IMR-90 (cell line): Measurements from ENCODE around the gene POLD4. TPM values are rescaled to one million over a fixed set of nuclear protein-coding genes. Genes with fewer than 3 reads are reported as not detected.

ENCODE experiments used
- ATAC-seq: fragments of 200-7000 bp; cut with Tn5 transposase; 2 replicates; pipeline ENCODE4 v1.9.1; 2020; ENCODE audit warnings: low read depth, mild to moderate bottlenecking, moderate library complexity
- BruUV-seq: library from RNA; stranded (reverse); fragments of 400-500 nt; replicated peaks from 2 replicates; lab custom pipeline; 2021; lab: Mats Ljungman, UMichigan
- CTCF ChIA-PET: fragments of 300-600 bp; formaldehyde crosslinking; extraction: SDS; loops from one replicate; lab custom pipeline; 2021; ENCODE audit warnings: antibody characterized with exemption; lab: Yijun Ruan, JAX
- POLR2A ChIA-PET: fragments of 300-600 bp; sonication (Branson Sonifier 250); formaldehyde crosslinking; loops from one replicate; lab custom pipeline; 2022; ENCODE audit warnings: antibody characterized with exemption; ENCODE audit not compliant: unreplicated experiment; lab: Charles Lee
- DNase-seq: peaks from one replicate; pipeline ENCODE4 v3.0.0; 2013
- H2AFZ ChIP-seq: replicated peaks from 2 replicates; pipeline ENCODE3; 2013; ENCODE audit warnings: low read length, mild to moderate bottlenecking; ENCODE audit not compliant: poor library complexity
- H2AK5ac ChIP-seq: 2 replicates; pipeline ENCODE4 v1.6.1; 2013; ENCODE audit warnings: low read depth, low read length, inconsistent platforms
- H2AK9ac ChIP-seq: replicated peaks from 2 replicates; pipeline ENCODE3; 2013; ENCODE audit warnings: mild to moderate bottlenecking, low read depth, low read length, moderate library complexity; ENCODE audit not compliant: poor library complexity
- H2BK120ac ChIP-seq: 2 replicates; pipeline ENCODE4 v1.6.1; 2013; ENCODE audit warnings: low read depth, low read length, inconsistent platforms
- H2BK15ac ChIP-seq: 3 replicates; pipeline ENCODE4 v1.6.1; 2013; ENCODE audit warnings: low read depth, low read length, inconsistent platforms
- H2BK20ac ChIP-seq: 2 replicates; pipeline ENCODE4 v1.6.1; 2013; ENCODE audit warnings: low read depth, mild to moderate bottlenecking, inconsistent platforms, low read length, moderate library complexity
- H2BK5ac ChIP-seq: 2 replicates; pipeline ENCODE4 v1.6.1; 2013; ENCODE audit warnings: mild to moderate bottlenecking, low read depth, low read length, inconsistent platforms; ENCODE audit not compliant: poor library complexity, severe bottlenecking
- H3K14ac ChIP-seq: replicated peaks from 2 replicates; pipeline ENCODE4 v1.6.1; 2013; ENCODE audit warnings: low read depth, low read length, inconsistent platforms
- H3K18ac ChIP-seq: 2 replicates; pipeline ENCODE4 v1.6.1; 2013; ENCODE audit warnings: low read depth, low read length, control low read depth
- H3K23ac ChIP-seq: 2 replicates; pipeline ENCODE4 v1.6.1; 2013; ENCODE audit warnings: low read depth, low read length, inconsistent platforms
- H3K27ac ChIP-seq: 2 replicates; pipeline ENCODE4 v1.5.1; 2013; ENCODE audit warnings: mild to moderate bottlenecking, control low read depth, low read length; ENCODE audit not compliant: insufficient read depth
- H3K27me3 ChIP-seq: 2 replicates; pipeline ENCODE4 v1.6.1; 2013; ENCODE audit warnings: low read length; ENCODE audit not compliant: control insufficient read depth, insufficient read depth
- H3K36me3 ChIP-seq: 2 replicates; pipeline ENCODE4 v1.6.1; 2013; ENCODE audit warnings: low read length, mixed read lengths; ENCODE audit not compliant: control insufficient read depth, insufficient read depth
- H3K4ac ChIP-seq: 2 replicates; pipeline ENCODE4 v1.6.1; 2013; ENCODE audit warnings: low read depth, low read length, inconsistent platforms
- H3K4me1 ChIP-seq: 2 replicates; pipeline ENCODE4 v1.6.1; 2013; ENCODE audit warnings: low read length, mixed read lengths; ENCODE audit not compliant: control insufficient read depth, insufficient read depth
- H3K4me2 ChIP-seq: 2 replicates; pipeline ENCODE4 v1.6.1; 2013; ENCODE audit warnings: low read depth, mild to moderate bottlenecking, control low read depth, low read length, moderate library complexity
- H3K4me3 ChIP-seq: 2 replicates; pipeline ENCODE4 v1.5.1; 2013; ENCODE audit warnings: low read depth, mild to moderate bottlenecking, control low read depth, low read length, moderate library complexity; ENCODE audit not compliant: insufficient read depth
- H3K56ac ChIP-seq: 2 replicates; pipeline ENCODE4 v1.6.1; 2013; ENCODE audit warnings: low read length, inconsistent platforms; ENCODE audit not compliant: insufficient read depth; ENCODE audit errors: extremely low read depth
- H3K79me1 ChIP-seq, 2 experiments: 2 replicates each; pipeline ENCODE4 v1.6.1; 2013; ENCODE audit warnings: low read length in 2 of 2, inconsistent platforms in 1 of 2, low read depth in 1 of 2
- H3K9ac ChIP-seq: 2 replicates; pipeline ENCODE4 v1.6.1; 2013; ENCODE audit warnings: low read depth, low read length, control low read depth
- H3K9me1 ChIP-seq: 2 replicates; pipeline ENCODE4 v1.6.1; 2013; ENCODE audit warnings: low read length, inconsistent platforms; ENCODE audit not compliant: insufficient read depth
- H3K9me3 ChIP-seq: 2 replicates; pipeline ENCODE4 v1.6.1; 2013; ENCODE audit warnings: low read length; ENCODE audit not compliant: control insufficient read depth, insufficient read depth
- H4K20me1 ChIP-seq: 2 replicates; pipeline ENCODE4 v1.6.1; 2013; ENCODE audit warnings: low read length, inconsistent platforms; ENCODE audit not compliant: insufficient read depth
- H4K5ac ChIP-seq: 2 replicates; pipeline ENCODE4 v1.6.1; 2013; ENCODE audit warnings: mild to moderate bottlenecking, low read depth, low read length, control low read depth
- H4K8ac ChIP-seq, 2 experiments: 2 replicates each; pipeline ENCODE4 v1.6.1; 2013; ENCODE audit warnings: low read depth in 2 of 2, low read length in 2 of 2, control low read depth in 1 of 2, inconsistent platforms in 1 of 2
- H4K91ac ChIP-seq: 2 replicates; pipeline ENCODE4 v1.6.1; 2013; ENCODE audit warnings: low read depth, low read length, inconsistent platforms; ENCODE audit not compliant: insufficient read depth
- BHLHE40 ChIP-seq: fragments of 150-350 bp; IDR thresholded peaks from 2 replicates; pipeline ENCODE4 v1.6.1; 2016; ENCODE audit warnings: mild to moderate bottlenecking, low read depth, low read length
- CTCF ChIP-seq: conservative IDR thresholded peaks from 2 replicates; pipeline ENCODE4 v1.5.1; 2012; ENCODE audit warnings: mild to moderate bottlenecking, low read depth, low read length, improper control_type of control experiment
- FOS ChIP-seq: fragments of 150-350 bp; IDR thresholded peaks from 2 replicates; pipeline ENCODE4 v1.6.1; 2016; ENCODE audit warnings: low read depth, low read length
- MAZ ChIP-seq: IDR thresholded peaks from 2 replicates; pipeline ENCODE4 v1.6.1; 2012; ENCODE audit warnings: low read depth, mild to moderate bottlenecking, low read length, improper control_type of control experiment, moderate library complexity, borderline replicate concordance
- RFX5 ChIP-seq: IDR thresholded peaks from 2 replicates; pipeline ENCODE4 v1.8.0; 2012; ENCODE audit warnings: low read depth, mild to moderate bottlenecking, low read length, moderate library complexity
- WGBS, 2 experiments: methylation state at CpG; one replicate each; pipeline versions ENCODE4 v1.1.5 to v1.1.7; 2013; ENCODE audit warnings: missing lambda C conversion rate in 2 of 2; ENCODE audit not compliant: insufficient read length in 1 of 2; ENCODE audit errors: extremely low coverage in 2 of 2; 5-methylcytosine and 5-hydroxymethylcytosine counted together
- dilution Hi-C: fragments of 300-500 bp; cut with HindIII; formaldehyde crosslinking; loops from one replicate; pipeline ENCODE4 v1.14.3; 2018; ENCODE audit warnings: low sequenced_read_pairs; ENCODE audit not compliant: unreplicated experiment
- in situ Hi-C: fragments of 300-500 bp; cut with MboI; formaldehyde crosslinking; loops from 3 replicates; pipeline ENCODE4 v1.14.3; 2019; ENCODE audit warnings: low sequenced_read_pairs, inconsistent platforms, mixed read lengths
- intact Hi-C: fragments of 100-400 bp; cut with micrococcal nuclease; formaldehyde crosslinking; loops from 2 replicates; pipeline ENCODE4 v1.10.0; 2022
- polyA plus RNA-seq, 3 experiments: library from polyadenylated mRNA; depleted of rRNA; stranded (reverse); fragments of >200 nt; gene quantifications; 2 replicates each; pipeline ENCODE4 v1.2.3, GENCODE V29; 2012; ENCODE audit warnings: low replicate concordance in 1 of 3
- total RNA-seq: library from RNA; depleted of rRNA; stranded (reverse); fragments of >200 nt; gene quantifications from 2 replicates; pipeline ENCODE4 v1.2.3, GENCODE V29; 2012
- TF ChIP-seq, protein P1 (sequence below): fragments of 150-350 bp; IDR thresholded peaks from 2 replicates; pipeline ENCODE4 v1.6.1; 2016; ENCODE audit warnings: low read depth, mild to moderate bottlenecking, low read length, moderate library complexity, borderline replicate concordance

The POLD4 gene
- total and polyA plus RNA-seq, 2 of the 4 experiments (the other 2 are of a cell fraction), result 46.4 to 133 TPM

GRCh38 chr11:67323526-67323925, 29.8 kb downstream of the POLD4 start:
- CTCF ChIA-PET, result interaction anchor here (1.4 to 1.9 kb wide), 2 partner anchors 22 to 28 kb away, joined by 3 to 4 read pairs; no protein-coding TSS in a partner anchor
- in situ Hi-C loops, result no loop called here

More at GRCh38 chr11:67323526-67323925, 29.8 kb downstream of the POLD4 start:
- no peaks in the 10 kb centered on the region for H3K4me1 ChIP-seq
- H3K14ac ChIP-seq, result no peak overlapping the region
- H3K9ac ChIP-seq, result no peak overlapping the region
- H3K27ac ChIP-seq, result no peak overlapping the region
- H3K18ac ChIP-seq, result no peak overlapping the region
- POLR2A ChIA-PET, result no interaction called here
- no peak overlapping the region for H2BK15ac ChIP-seq
- no peak overlapping the region for H2BK120ac ChIP-seq
- H2AFZ ChIP-seq, result no peak overlapping the region
- H4K20me1 ChIP-seq, result peaks cover 6% of the 10 kb centered on the region; the same call in 1 of the 2 replicates
- no peak overlapping the region for H3K56ac ChIP-seq
- H3K79me1 ChIP-seq, result no peaks in the 10 kb centered on the region
- no peak overlapping the region for H4K91ac ChIP-seq
- H2AK5ac ChIP-seq, result no peak overlapping the region
- H3K36me3 ChIP-seq, result no peaks in the 10 kb centered on the region
- no peak overlapping the region for H2AK9ac ChIP-seq
- no peak overlapping the region for H4K5ac ChIP-seq
- no peak overlapping the region for H2BK5ac ChIP-seq
- WGBS, 2 experiments, result 88% methylated on average over 3 of the region's 7 CpGs; no CpG with 5 or more reads in 1 of the 2 experiments
- intact Hi-C loops (no loop called here), dilution Hi-C loops (no loop called here)
- H2BK20ac ChIP-seq, result no peak overlapping the region
- no peak overlapping the region for H3K4me2 ChIP-seq
- no peak for TF ChIP-seq RFX5
- TF ChIP-seq CTCF, result no peak
- TF ChIP-seq BHLHE40, result no peak
- TF ChIP-seq MAZ, result no peak
- TF ChIP-seq FOS, result no peak
- TF ChIP-seq, protein P1, sequence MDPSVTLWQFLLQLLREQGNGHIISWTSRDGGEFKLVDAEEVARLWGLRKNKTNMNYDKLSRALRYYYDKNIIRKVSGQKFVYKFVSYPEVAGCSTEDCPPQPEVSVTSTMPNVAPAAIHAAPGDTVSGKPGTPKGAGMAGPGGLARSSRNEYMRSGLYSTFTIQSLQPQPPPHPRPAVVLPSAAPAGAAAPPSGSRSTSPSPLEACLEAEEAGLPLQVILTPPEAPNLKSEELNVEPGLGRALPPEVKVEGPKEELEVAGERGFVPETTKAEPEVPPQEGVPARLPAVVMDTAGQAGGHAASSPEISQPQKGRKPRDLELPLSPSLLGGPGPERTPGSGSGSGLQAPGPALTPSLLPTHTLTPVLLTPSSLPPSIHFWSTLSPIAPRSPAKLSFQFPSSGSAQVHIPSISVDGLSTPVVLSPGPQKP, result no peak
- H4K8ac ChIP-seq, result no peak overlapping the region
- peaks cover 3% of the 10 kb centered on the region; the same call in 1 of the 2 replicates for H3K9me1 ChIP-seq
- no peaks in the 10 kb centered on the region for H3K27me3 ChIP-seq
- no TSS peak for BruUV-seq
- H3K9me3 ChIP-seq, result no peaks in the 10 kb centered on the region
- no peak overlapping the region for H3K23ac ChIP-seq
- DNase-seq (no peak), ATAC-seq (no peak)
- H3K4ac ChIP-seq, result no peak overlapping the region
- no peak overlapping the region for H3K4me3 ChIP-seq
